ENCODE measurements around the gene HLF. TPM values are rescaled to one million over a fixed set of nuclear protein-coding genes. Genes with fewer than 3 reads are reported as not detected.

Gene HLF
- total and polyA plus RNA-seq, 2 of the 4 experiments (the other 2 are of a cell fraction) = 0.18 TPM; not detected in 1

DNA sequence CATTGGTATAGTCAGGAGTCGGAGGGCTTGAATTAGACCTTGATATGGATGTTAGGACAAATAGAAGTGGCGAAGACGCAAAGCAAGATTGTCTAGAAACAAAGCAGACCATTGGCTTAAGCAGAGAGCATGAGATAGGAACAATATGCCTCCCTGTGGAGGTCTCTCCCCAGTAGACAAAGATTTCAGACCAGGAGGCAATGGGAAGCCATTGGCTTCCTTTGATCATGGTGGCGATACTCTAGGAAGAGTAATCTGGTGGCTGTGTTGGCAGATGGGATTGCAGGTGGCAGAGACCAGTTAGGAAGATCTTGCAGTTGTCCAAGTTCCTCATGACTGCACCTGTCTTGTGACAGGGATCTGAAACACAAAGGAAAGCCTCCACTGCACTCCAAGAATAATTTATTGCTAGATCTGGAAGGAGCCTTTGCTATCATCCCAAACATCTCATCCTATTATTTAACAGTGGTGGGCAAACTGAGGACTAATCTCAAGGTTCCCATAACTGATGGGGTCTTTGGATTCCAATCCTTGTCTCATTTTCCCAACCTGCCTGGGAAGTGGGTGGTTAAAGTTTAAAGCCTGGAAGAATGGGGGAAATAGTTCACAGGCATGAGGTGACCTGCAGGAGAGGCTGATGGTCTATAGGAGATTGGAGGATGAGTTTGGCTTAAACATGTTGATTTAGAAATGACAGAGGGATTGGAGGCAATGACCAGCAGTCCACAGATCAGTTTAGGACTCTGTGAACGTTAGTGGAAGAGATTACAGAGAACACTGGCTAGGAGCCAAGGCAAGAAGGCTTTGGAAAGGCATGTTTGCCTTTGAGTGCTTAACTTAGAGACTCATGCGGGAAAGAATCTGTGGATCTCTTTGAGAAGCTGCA lies 37.0 kb downstream of the HLF start (continued):
- TF ChIP-seq BHLHE40 (IDR thresholded peaks at IDR 0.05; ENCODE audit: low read depth, low read length) = no peak

DNA sequence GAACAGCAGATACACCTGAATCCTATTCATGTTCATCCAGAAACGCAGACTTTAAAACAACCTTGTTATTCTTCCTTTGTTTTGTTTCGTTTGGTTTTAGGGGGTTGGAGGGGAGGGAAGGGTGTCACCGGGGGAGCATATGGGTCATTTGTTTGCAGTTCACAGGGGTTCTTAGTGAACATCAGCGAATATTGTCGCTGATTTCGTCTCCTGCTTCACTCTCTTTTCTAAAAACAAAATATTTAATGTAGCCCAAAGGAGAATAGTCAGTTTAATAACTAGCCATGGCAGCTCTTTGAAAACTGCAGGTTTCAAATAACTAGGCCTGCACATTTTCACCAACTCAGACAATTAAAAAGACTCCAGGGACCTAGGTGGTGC lies 37.6 kb downstream of the HLF start:
- H2AK5ac ChIP-seq (ENCODE audit: low read depth, low read length) = no peak overlapping the region
- H3K9me1 ChIP-seq (ENCODE audit: insufficient read depth, low read length) = no peaks in the 10 kb centered on the region
- no peak overlapping the region for H4K5ac ChIP-seq (ENCODE audit: low read depth, low read length)
- TF ChIP-seq, protein P1, sequence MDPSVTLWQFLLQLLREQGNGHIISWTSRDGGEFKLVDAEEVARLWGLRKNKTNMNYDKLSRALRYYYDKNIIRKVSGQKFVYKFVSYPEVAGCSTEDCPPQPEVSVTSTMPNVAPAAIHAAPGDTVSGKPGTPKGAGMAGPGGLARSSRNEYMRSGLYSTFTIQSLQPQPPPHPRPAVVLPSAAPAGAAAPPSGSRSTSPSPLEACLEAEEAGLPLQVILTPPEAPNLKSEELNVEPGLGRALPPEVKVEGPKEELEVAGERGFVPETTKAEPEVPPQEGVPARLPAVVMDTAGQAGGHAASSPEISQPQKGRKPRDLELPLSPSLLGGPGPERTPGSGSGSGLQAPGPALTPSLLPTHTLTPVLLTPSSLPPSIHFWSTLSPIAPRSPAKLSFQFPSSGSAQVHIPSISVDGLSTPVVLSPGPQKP (IDR thresholded peaks at IDR 0.05; ENCODE audit: borderline replicate concordance, low read depth, low read length) = no peak
- TF ChIP-seq RCOR1 (IDR thresholded peaks at IDR 0.05; ENCODE audit: insufficient replicate concordance, low read length) (no peak), RFX5 (IDR thresholded peaks at IDR 0.05; ENCODE audit: low read depth, low read length) (no peak), MXI1 (IDR thresholded peaks at IDR 0.05; ENCODE audit: borderline replicate concordance, low read depth, low read length) (no peak), CHD1 (IDR thresholded peaks at IDR 0.05; ENCODE audit: low read depth, low read length) (no peak), FOS (IDR thresholded peaks at IDR 0.05; ENCODE audit: low read depth, low read length) (no peak), SMC3 (IDR thresholded peaks at IDR 0.05; ENCODE audit: low read depth, low read length) (no peak), NFE2L2 (IDR thresholded peaks at IDR 0.05; ENCODE audit: low read depth, low read length) (no peak)
- TF ChIP-seq, protein P2, sequence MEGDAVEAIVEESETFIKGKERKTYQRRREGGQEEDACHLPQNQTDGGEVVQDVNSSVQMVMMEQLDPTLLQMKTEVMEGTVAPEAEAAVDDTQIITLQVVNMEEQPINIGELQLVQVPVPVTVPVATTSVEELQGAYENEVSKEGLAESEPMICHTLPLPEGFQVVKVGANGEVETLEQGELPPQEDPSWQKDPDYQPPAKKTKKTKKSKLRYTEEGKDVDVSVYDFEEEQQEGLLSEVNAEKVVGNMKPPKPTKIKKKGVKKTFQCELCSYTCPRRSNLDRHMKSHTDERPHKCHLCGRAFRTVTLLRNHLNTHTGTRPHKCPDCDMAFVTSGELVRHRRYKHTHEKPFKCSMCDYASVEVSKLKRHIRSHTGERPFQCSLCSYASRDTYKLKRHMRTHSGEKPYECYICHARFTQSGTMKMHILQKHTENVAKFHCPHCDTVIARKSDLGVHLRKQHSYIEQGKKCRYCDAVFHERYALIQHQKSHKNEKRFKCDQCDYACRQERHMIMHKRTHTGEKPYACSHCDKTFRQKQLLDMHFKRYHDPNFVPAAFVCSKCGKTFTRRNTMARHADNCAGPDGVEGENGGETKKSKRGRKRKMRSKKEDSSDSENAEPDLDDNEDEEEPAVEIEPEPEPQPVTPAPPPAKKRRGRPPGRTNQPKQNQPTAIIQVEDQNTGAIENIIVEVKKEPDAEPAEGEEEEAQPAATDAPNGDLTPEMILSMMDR (conservative IDR thresholded peaks at IDR 0.05; ENCODE audit: low read depth, low read length) = no peak
- H3K4ac ChIP-seq (ENCODE audit: low read depth, low read length) = no peak overlapping the region
- no peak overlapping the region for H3K4me2 ChIP-seq (ENCODE audit: low read depth, low read length)
- intact Hi-C loops (cut with micrococcal nuclease) (no loop called here), dilution Hi-C loops (cut with HindIII; ENCODE audit: low sequenced_read_pairs, unreplicated experiment) (no loop called here), in situ Hi-C loops (cut with MboI; ENCODE audit: low sequenced_read_pairs) (loop anchor here (5.0 kb wide), 1 partner anchor 310 kb away; no protein-coding TSS in a partner anchor)
- no peaks in the 10 kb centered on the region for H3K9me3 ChIP-seq (ENCODE audit: control insufficient read depth, insufficient read depth, low read length)
- H2BK15ac ChIP-seq (ENCODE audit: low read depth, low read length) = no peak overlapping the region
- no peaks in the 10 kb centered on the region for H3K36me3 ChIP-seq (ENCODE audit: control insufficient read depth, insufficient read depth, low read length)
- no CpG with 5 or more reads among the region's 6 CpGs for WGBS, 2 experiments (ENCODE audit: extremely low coverage in 2 of 2, insufficient read length in 1 of 2)
- H3K14ac ChIP-seq (replicated peaks; ENCODE audit: low read depth, low read length) = no peak overlapping the region
- no peak overlapping the region for H3K56ac ChIP-seq (ENCODE audit: extremely low read depth, insufficient read depth, low read length)
- BruUV-seq (replicated peaks) = no TSS peak
- DNase-seq (no peak), ATAC-seq (ENCODE audit: low read depth) (no peak)
- no peaks in the 10 kb centered on the region for H4K20me1 ChIP-seq (ENCODE audit: insufficient read depth, low read length)
- no peak overlapping the region for H2AK9ac ChIP-seq (replicated peaks; ENCODE audit: low read depth, low read length, poor library complexity)
- no peak overlapping the region for H3K27ac ChIP-seq (ENCODE audit: insufficient read depth, low read length)
- H3K23ac ChIP-seq (ENCODE audit: low read depth, low read length) = no peak overlapping the region
- POLR2A ChIA-PET (ENCODE audit: unreplicated experiment) = no interaction called here
- no peak overlapping the region for H3K9ac ChIP-seq (ENCODE audit: low read depth, low read length)
- H2BK20ac ChIP-seq (ENCODE audit: low read depth, low read length) = no peak overlapping the region
- no peak overlapping the region for H3K18ac ChIP-seq (ENCODE audit: low read depth, low read length)
- H3K4me1 ChIP-seq (ENCODE audit: control insufficient read depth, insufficient read depth, low read length) = no peaks in the 10 kb centered on the region
- no peak overlapping the region for H2BK120ac ChIP-seq (ENCODE audit: low read depth, low read length)
- no peak overlapping the region for H4K8ac ChIP-seq (ENCODE audit: low read depth in 2 of 2, low read length in 2 of 2)
- no peaks in the 10 kb centered on the region for H3K27me3 ChIP-seq (ENCODE audit: control insufficient read depth, insufficient read depth, low read length)
- no peak overlapping the region for H2BK5ac ChIP-seq (ENCODE audit: low read depth, low read length, poor library complexity, severe bottlenecking)
- no peaks in the 10 kb centered on the region for H3K79me1 ChIP-seq (ENCODE audit: low read depth in 1 of 2, low read length in 2 of 2)
- no peak overlapping the region for H4K91ac ChIP-seq (ENCODE audit: insufficient read depth, low read depth, low read length)
- no peak overlapping the region for H2AFZ ChIP-seq (replicated peaks; ENCODE audit: low read length, poor library complexity)
- CTCF ChIA-PET = no interaction called here
- no peak overlapping the region for H3K4me3 ChIP-seq (ENCODE audit: insufficient read depth, low read depth, low read length)

Data from IMR-90 (cell line).